ENCODE results near the gene PTPRN2.

- TF ChIP-seq EP300 (IDR thresholded peaks at IDR 0.05) = no peak
- TF ChIP-seq CTCF (IDR thresholded peaks at IDR 0.05) = no peak
- TF ChIP-seq POLR2A (IDR thresholded peaks at IDR 0.05) = no peak
Observed at GRCh38 chr7:157861031-157861491, 726.6 kb downstream of the PTPRN2 start.

All from sigmoid colon (tissue), 4 donors.